CD4-positive, CD25-positive, alpha-beta regulatory T cell (primary cell): ENCODE measurements around the gene MCM3AP. TPM values are rescaled to one million over a fixed set of nuclear protein-coding genes. Genes with fewer than 3 reads are reported as not detected.

Experiments used
- ATAC-seq, 2 donors: fragments of 150-1000 bp; cut with Tn5 transposase; one replicate each; pipeline ENCODE4 v1.10.0; 2021; ENCODE audit warnings: low read depth in 2 of 2, moderate number of reproducible peaks in 2 of 2, moderate library complexity in 1 of 2
- DNase-seq, 3 donors: peaks; one replicate each; pipeline versions ENCODE4 v3.0.0 to v3.0.0-alpha.2; 2012 to 2022; ENCODE audit warnings: mixed read lengths in 1 of 3
- H3K27ac ChIP-seq: one replicate; pipeline ENCODE4 v1.7.0; 2013; ENCODE audit warnings: mild to moderate bottlenecking, low read length; ENCODE audit not compliant: insufficient read depth, poor library complexity, severe bottlenecking
- H3K27me3 ChIP-seq: one replicate; pipeline ENCODE4 v1.7.0; 2013; ENCODE audit warnings: low read length; ENCODE audit not compliant: control insufficient read depth, insufficient read depth
- H3K36me3 ChIP-seq: one replicate; pipeline ENCODE4 v1.7.0; 2013; ENCODE audit warnings: mild to moderate bottlenecking, low read length, moderate library complexity; ENCODE audit not compliant: control insufficient read depth, insufficient read depth
- H3K4me1 ChIP-seq: 2 replicates; pipeline ENCODE4 v1.7.0; 2013; ENCODE audit warnings: mild to moderate bottlenecking, low read length; ENCODE audit not compliant: insufficient read depth, control insufficient read depth, poor library complexity, severe bottlenecking
- H3K4me3 ChIP-seq: one replicate; pipeline ENCODE4 v1.7.0; 2013; ENCODE audit warnings: low read depth, mild to moderate bottlenecking, low read length, moderate library complexity
- H3K9me3 ChIP-seq, 2 experiments: 1 replicate in 1 of 2; 2 replicates in 1 of 2; pipeline ENCODE4 v1.7.0; 2013; ENCODE audit warnings: low read length in 2 of 2, mild to moderate bottlenecking in 1 of 2, moderate library complexity in 1 of 2; ENCODE audit not compliant: control insufficient read depth in 2 of 2
- H3K27ac Mint-ChIP-seq, 3 donors: one replicate each; pipeline ENCODE4 v1.8.0; 2020 to 2022; ENCODE audit warnings: mild to moderate bottlenecking in 3 of 3, mixed read lengths in 3 of 3, moderate library complexity in 2 of 3
- H3K27me3 Mint-ChIP-seq: one replicate; pipeline ENCODE4 v1.8.0; 2022; ENCODE audit warnings: mild to moderate bottlenecking, mixed read lengths
- H3K36me3 Mint-ChIP-seq: one replicate; pipeline ENCODE4 v1.8.0; 2020; ENCODE audit warnings: mixed read lengths
- H3K4me1 Mint-ChIP-seq, 4 donors: one replicate each; pipeline ENCODE4 v1.8.0; 2020 to 2022; ENCODE audit warnings: mixed read lengths in 4 of 4, mild to moderate bottlenecking in 1 of 4
- H3K4me3 Mint-ChIP-seq, 4 donors: one replicate each; pipeline ENCODE4 v1.8.0; 2020 to 2022; ENCODE audit warnings: mild to moderate bottlenecking in 4 of 4, mixed read lengths in 4 of 4, moderate library complexity in 3 of 4
- H3K9me3 Mint-ChIP-seq, 7 donors: one replicate each; pipeline ENCODE4 v1.8.0; 2020 to 2022; ENCODE audit warnings: mixed read lengths in 7 of 7, mild to moderate bottlenecking in 3 of 7, moderate library complexity in 2 of 7
- polyA plus RNA-seq, 4 donors: library from polyadenylated mRNA; unstranded; fragments of 300-500 nt; fragmentation: Illumina TruSeq; gene quantifications; one replicate each; pipeline ENCODE4 v1.2.3, GENCODE V29; 2021
- total RNA-seq: library from RNA; stranded (reverse); gene quantifications from one replicate; pipeline ENCODE4 v1.2.3, GENCODE V29; 2022

MCM3AP gene
- total and polyA plus RNA-seq, 5 donors from 2014 or later, result 30.7 to 139 (median 45.3) TPM

DNA sequence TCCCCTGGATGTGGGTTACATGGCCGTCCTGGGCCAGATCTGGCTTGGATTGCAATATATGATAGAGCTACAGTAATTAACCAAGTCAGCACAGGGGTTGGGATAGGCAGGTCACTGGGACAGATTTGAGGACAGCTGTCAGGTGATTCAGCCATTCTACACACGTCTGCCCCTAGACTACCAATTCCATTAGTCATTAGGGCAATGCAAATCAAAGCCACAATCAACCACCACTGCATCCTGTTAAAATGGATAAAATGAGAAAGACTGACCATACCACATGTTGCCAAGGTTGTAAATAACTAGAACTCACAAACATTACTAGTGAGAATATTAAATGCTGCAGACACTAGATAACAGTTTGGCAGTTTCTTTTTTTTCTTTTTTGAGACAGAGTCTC is 22.2 kb upstream of the MCM3AP start:
- no peaks in the 10 kb centered on the region for H3K27me3 Mint-ChIP-seq
- Histone ChIP-seq H3K27ac (no peak overlapping the region), H3K36me3 (no peaks in the 10 kb centered on the region), H3K27me3 (no peaks in the 10 kb centered on the region), H3K9me3 (no peaks in the 10 kb centered on the region), H3K4me3 (no peak overlapping the region), H3K4me1 (no peaks in the 10 kb centered on the region)
- no peak for DNase-seq
- peaks cover 26% of the 10 kb centered on the region for H3K36me3 Mint-ChIP-seq
- no peaks in the 10 kb centered on the region for H3K4me1 Mint-ChIP-seq
- H3K4me3 Mint-ChIP-seq, result no peak overlapping the region
- no peak for ATAC-seq
- H3K27ac Mint-ChIP-seq, result peak overlapping the region in 1 of 3 donors; percentile 55
- H3K9me3 Mint-ChIP-seq, result no peaks in the 10 kb centered on the region

DNA sequence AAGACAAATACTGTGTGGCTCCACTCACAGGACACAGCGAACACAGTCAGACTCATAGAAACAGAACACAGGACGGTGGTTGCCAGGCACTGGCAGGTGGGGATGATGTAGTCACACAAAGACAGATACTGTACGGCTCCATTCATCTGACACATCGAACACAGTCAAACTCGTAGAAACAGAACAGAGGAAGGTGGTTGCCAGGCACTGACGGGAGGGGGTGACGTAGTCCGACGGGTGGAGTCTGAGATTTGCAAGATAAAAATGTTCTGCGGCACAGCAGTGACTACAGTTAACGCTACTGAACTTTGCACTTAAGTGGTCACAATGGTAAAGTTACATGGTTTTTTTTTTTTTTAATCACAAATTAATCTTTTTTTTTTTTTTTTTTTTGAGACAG is 19.5 kb upstream of the MCM3AP start:
- H3K4me3 ChIP-seq, result no peak overlapping the region
- no peaks in the 10 kb centered on the region for H3K36me3 ChIP-seq
- Mint-ChIP-seq H3K27ac (peak overlapping the region in 2 of 3 donors; percentile 68 to 82), H3K4me1 (no peaks in the 10 kb centered on the region), H3K27me3 (no peaks in the 10 kb centered on the region), H3K4me3 (no peak overlapping the region), H3K9me3 (no peaks in the 10 kb centered on the region), H3K36me3 (peaks cover 21% of the 10 kb centered on the region)
- ATAC-seq (no peak), DNase-seq (no peak)
- no peaks in the 10 kb centered on the region for H3K27me3 ChIP-seq
- H3K9me3 ChIP-seq, result no peaks in the 10 kb centered on the region
- H3K27ac ChIP-seq, result no peak overlapping the region
- H3K4me1 ChIP-seq, result no peaks in the 10 kb centered on the region

- H3K9me3 Mint-ChIP-seq, result no peaks in the 10 kb centered on the region
- H3K27ac Mint-ChIP-seq, result peak overlapping the region in 1 of 3 donors; percentile 82
- no peaks in the 10 kb centered on the region for H3K4me1 Mint-ChIP-seq
- no peaks in the 10 kb centered on the region for H3K27me3 ChIP-seq
- no peak overlapping the region for H3K4me3 Mint-ChIP-seq
- H3K27me3 Mint-ChIP-seq, result no peaks in the 10 kb centered on the region
- H3K4me3 ChIP-seq, result no peak overlapping the region
- peaks cover 21% of the 10 kb centered on the region for H3K36me3 Mint-ChIP-seq
- H3K4me1 ChIP-seq, result no peaks in the 10 kb centered on the region
- no peaks in the 10 kb centered on the region for H3K36me3 ChIP-seq
- H3K27ac ChIP-seq, result no peak overlapping the region
- ATAC-seq, result no peak
- no peaks in the 10 kb centered on the region for H3K9me3 ChIP-seq
- no peak for DNase-seq
Observed at GRCh38 chr21:46304437-46304836, 19.0 kb upstream of the MCM3AP start.

GRCh38 chr21:46301759-46302158 is 16.3 kb upstream of the MCM3AP start:
- Histone ChIP-seq H3K27ac (no peak overlapping the region), H3K27me3 (peaks cover 2% of the 10 kb centered on the region), H3K9me3 (no peaks in the 10 kb centered on the region), H3K4me1 (peaks cover 10% of the 10 kb centered on the region), H3K4me3 (no peak overlapping the region), H3K36me3 (no peaks in the 10 kb centered on the region)
- peaks cover 0 to 6% (median 0%) of the 10 kb centered on the region in 4 donors for H3K4me1 Mint-ChIP-seq
- no peaks in the 10 kb centered on the region for H3K9me3 Mint-ChIP-seq
- DNase-seq, result no peak
- H3K27ac Mint-ChIP-seq, result no peak overlapping the region
- no peak overlapping the region for H3K4me3 Mint-ChIP-seq
- H3K36me3 Mint-ChIP-seq, result peaks cover 14% of the 10 kb centered on the region
- ATAC-seq, result no peak
- no peaks in the 10 kb centered on the region for H3K27me3 Mint-ChIP-seq

DNA sequence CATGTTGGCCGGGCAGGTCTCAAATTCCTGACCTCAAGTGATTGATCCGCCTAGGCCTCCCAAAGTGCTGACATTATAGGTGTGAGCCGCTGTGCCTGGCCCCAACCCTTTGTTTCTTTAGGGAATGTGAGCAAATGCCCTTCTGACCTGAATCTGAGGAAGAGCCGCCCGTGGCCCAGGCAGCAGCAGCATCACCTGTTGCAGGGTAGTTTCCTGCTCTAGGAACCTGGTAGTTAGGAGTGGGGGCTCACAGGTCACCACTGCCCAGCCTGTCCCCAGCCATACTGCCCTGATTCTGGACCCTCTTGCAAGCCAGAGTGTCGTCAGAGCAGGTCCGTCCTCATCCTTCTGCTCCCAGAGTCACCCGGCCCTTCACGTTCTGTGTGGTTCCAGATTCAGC is 13.8 kb upstream of the MCM3AP start:
- Mint-ChIP-seq H3K36me3 (peaks cover 5% of the 10 kb centered on the region), H3K4me1 (peaks cover 0 to 18% (median 3%) of the 10 kb centered on the region in 4 donors), H3K27ac (peak overlapping the region in 1 of 3 donors; percentile 38), H3K9me3 (peaks cover 0 to 3% (median 0%) of the 10 kb centered on the region in 7 donors), H3K27me3 (no peaks in the 10 kb centered on the region), H3K4me3 (peak overlapping the region; percentile 27 to 44 (median 34))
- peaks cover 10% of the 10 kb centered on the region for H3K4me1 ChIP-seq
- H3K27ac ChIP-seq, result no peak overlapping the region
- no peaks in the 10 kb centered on the region for H3K9me3 ChIP-seq
- no peak overlapping the region for H3K4me3 ChIP-seq
- H3K27me3 ChIP-seq, result peaks cover 2% of the 10 kb centered on the region
- no peak for DNase-seq
- ATAC-seq, result no peak
- H3K36me3 ChIP-seq, result no peaks in the 10 kb centered on the region

DNA sequence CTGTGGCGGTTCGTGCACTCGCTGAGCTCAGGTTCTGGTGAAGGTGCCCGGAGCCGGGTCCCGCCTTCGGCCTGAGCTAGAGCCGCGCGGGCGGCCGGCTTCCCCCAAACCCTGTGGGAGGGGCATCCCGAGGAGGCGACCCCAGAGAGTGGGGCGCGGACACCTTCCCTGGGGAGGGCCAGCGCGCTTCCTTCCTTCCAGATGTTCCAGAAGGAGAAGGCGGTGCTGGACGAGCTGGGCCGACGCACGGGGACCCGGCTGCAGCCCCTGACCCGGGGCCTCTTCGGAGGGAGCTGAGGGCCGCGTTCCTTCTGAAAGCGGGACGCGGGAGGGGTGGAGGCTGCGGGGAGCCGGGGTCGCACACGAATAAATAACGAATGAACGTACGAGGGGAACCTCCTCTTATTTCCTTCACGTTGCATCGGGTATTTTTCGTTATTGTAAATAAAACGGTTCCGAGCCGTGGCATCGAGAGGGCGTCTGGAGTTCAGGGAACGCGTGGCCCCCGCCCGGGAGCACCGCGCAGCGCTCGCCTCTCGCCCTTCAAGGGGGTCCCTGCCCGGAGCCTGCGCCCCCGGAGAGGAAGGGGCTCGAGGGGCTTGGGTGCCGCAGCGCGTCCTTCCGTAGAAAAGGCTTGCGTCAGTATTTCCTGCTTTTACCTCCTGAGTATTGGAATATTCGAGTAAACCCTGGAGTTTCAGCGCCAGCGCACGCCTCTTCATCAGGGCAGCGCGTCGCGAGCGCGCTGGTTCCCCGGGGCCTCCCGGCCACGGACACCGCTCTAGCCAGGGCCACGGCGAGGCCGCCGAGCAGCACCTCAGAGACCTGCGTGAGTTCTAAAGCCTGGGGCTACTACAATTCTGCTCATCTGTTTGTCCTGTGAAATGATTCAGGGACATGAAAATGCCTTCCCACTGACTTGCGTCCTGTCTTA is 12.2 kb upstream of the MCM3AP start:
- no peaks in the 10 kb centered on the region for H3K27me3 Mint-ChIP-seq
- peaks cover 0 to 18% (median 3%) of the 10 kb centered on the region in 4 donors for H3K4me1 Mint-ChIP-seq
- Histone ChIP-seq H3K27me3 (peaks cover 2% of the 10 kb centered on the region), H3K4me3 (peak overlapping the region; percentile 32), H3K27ac (no peak overlapping the region), H3K4me1 (peaks cover 10% of the 10 kb centered on the region), H3K9me3 (no peaks in the 10 kb centered on the region), H3K36me3 (no peaks in the 10 kb centered on the region)
- no peaks in the 10 kb centered on the region for H3K36me3 Mint-ChIP-seq
- ATAC-seq, result no peak
- H3K9me3 Mint-ChIP-seq, result peaks cover 0 to 3% (median 0%) of the 10 kb centered on the region in 7 donors
- no peak overlapping the region for H3K27ac Mint-ChIP-seq
- DNase-seq, result no peak
- peak overlapping the region; percentile 81 to 84 (median 82) for H3K4me3 Mint-ChIP-seq

DNA sequence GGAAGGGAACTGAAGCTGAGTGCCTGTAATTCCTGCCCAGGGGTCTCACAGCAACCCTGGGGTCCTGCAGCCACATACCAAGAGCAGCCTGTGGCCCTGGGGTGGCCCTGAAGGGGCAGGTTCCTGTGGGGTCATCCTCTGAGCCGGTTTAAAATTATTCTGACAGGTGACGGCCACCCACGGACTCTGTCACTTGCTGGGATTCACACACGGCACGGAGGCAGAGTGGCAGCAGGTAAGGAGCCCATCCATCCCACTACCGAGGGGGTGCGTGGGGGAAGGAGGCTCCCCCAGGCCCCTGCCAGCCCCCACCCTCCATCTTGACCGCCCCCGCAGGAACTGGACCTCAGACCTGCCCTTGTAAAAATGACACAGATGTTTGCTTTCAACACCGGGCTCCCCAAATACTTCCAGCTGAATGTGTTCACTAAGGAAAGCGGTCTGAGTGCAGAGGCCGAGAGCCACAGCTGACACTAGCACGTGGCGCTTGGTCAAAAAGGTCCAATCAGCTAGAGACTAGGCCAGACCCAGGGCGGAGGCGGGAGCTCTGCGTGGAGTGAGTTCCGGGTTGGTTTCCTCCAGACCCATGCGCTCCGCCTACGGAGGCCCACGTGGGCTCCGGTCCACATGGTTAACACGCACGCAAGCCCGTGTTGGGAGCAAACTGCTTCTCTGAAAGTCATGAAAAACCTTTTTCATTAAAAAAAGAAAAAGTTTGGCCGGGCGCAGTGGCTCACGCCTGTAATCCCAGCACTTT is 10.8 kb upstream of the MCM3AP start:
- peaks cover 2% of the 10 kb centered on the region for H3K27me3 ChIP-seq
- no peaks in the 10 kb centered on the region for H3K9me3 ChIP-seq
- H3K4me1 ChIP-seq, result peaks cover 10% of the 10 kb centered on the region
- H3K4me3 ChIP-seq, result peak overlapping the region; percentile 26
- ATAC-seq (peak; percentile 75 to 88), DNase-seq (peak; percentile 44 to 80 (median 51))
- Mint-ChIP-seq H3K27me3 (no peaks in the 10 kb centered on the region), H3K9me3 (peaks cover 0 to 3% (median 0%) of the 10 kb centered on the region in 7 donors), H3K27ac (peak overlapping the region in 2 of 3 donors; percentile 35 to 43), H3K36me3 (peaks cover 8% of the 10 kb centered on the region), H3K4me3 (peak overlapping the region; percentile 69 to 90 (median 76)), H3K4me1 (peaks cover 0 to 18% (median 3%) of the 10 kb centered on the region in 4 donors)
- H3K27ac ChIP-seq, result no peak overlapping the region
- H3K36me3 ChIP-seq, result peaks cover 7% of the 10 kb centered on the region
